MCF 10A (cell line): ENCODE measurements around the gene NUCKS1. TPM values are rescaled to one million over a fixed set of nuclear protein-coding genes. Genes with fewer than 3 reads are reported as not detected.
A peak's percentile ranks its signal among the peaks of the same experiment; 100 is the strongest.

Experiments used
- BruUV-seq: library from RNA; stranded (reverse); fragments of 400-500 nt; replicated peaks from 2 replicates; lab custom pipeline; 2021; lab: Mats Ljungman, UMichigan
- CTCF ChIA-PET: fragments of 300-600 bp; sonication (Branson Sonifier 250); formaldehyde crosslinking; extraction: SDS; loops from one replicate; lab custom pipeline; 2021; ENCODE audit warnings: antibody characterized with exemption, inconsistent platforms; lab: Yijun Ruan, JAX
- POLR2A ChIA-PET: fragments of 300-600, 350-650 bp; sonication (Branson Sonifier 250); formaldehyde crosslinking; extraction: SDS; loops from one replicate; lab custom pipeline; 2020; ENCODE audit warnings: antibody characterized with exemption, inconsistent platforms; lab: Yijun Ruan, JAX
- DNase-seq: peaks from one replicate; pipeline ENCODE4 v3.0.0-alpha.2; 2018; ENCODE audit not compliant: unreplicated experiment
- H3K27ac Mint-ChIP-seq: one replicate; pipeline ENCODE4 v1.8.0; 2022; ENCODE audit warnings: mild to moderate bottlenecking, low read depth, mixed read lengths; ENCODE audit not compliant: unreplicated experiment
- H3K27me3 Mint-ChIP-seq: one replicate; pipeline ENCODE4 v1.8.0; 2022; ENCODE audit warnings: mixed read lengths; ENCODE audit not compliant: insufficient read depth, unreplicated experiment
- H3K36me3 Mint-ChIP-seq: one replicate; pipeline ENCODE4 v1.8.0; 2022; ENCODE audit warnings: mild to moderate bottlenecking, moderate library complexity, mixed read lengths; ENCODE audit not compliant: insufficient read depth, unreplicated experiment
- H3K4me1 Mint-ChIP-seq: one replicate; pipeline ENCODE4 v1.8.0; 2022; ENCODE audit warnings: mixed read lengths; ENCODE audit not compliant: insufficient read depth, unreplicated experiment
- H3K4me3 Mint-ChIP-seq: one replicate; pipeline ENCODE4 v1.8.0; 2022; ENCODE audit warnings: mild to moderate bottlenecking, moderate library complexity, mixed read lengths; ENCODE audit not compliant: unreplicated experiment
- H3K9me3 Mint-ChIP-seq: one replicate; pipeline ENCODE4 v1.8.0; 2022; ENCODE audit warnings: mixed read lengths; ENCODE audit not compliant: unreplicated experiment
- intact Hi-C: fragments of 100-400 bp; cut with micrococcal nuclease; formaldehyde crosslinking; loops from 2 replicates; pipeline ENCODE4 v1.14.1; 2022
- total RNA-seq: library from RNA; stranded (reverse); gene quantifications from 2 replicates; pipeline ENCODE4 v1.2.3, GENCODE V29; 2022
- TF ChIP-seq, protein P1 (sequence below): fragments of 200-600 bp; IDR thresholded peaks from one replicate; pipeline ENCODE4 v1.8.0; 2022; ENCODE audit warnings: antibody characterized with exemption, mild to moderate bottlenecking; ENCODE audit not compliant: unreplicated experiment

The NUCKS1 gene
- total RNA-seq, 1 experiment from 2014 or later, result 615 TPM

DNA sequence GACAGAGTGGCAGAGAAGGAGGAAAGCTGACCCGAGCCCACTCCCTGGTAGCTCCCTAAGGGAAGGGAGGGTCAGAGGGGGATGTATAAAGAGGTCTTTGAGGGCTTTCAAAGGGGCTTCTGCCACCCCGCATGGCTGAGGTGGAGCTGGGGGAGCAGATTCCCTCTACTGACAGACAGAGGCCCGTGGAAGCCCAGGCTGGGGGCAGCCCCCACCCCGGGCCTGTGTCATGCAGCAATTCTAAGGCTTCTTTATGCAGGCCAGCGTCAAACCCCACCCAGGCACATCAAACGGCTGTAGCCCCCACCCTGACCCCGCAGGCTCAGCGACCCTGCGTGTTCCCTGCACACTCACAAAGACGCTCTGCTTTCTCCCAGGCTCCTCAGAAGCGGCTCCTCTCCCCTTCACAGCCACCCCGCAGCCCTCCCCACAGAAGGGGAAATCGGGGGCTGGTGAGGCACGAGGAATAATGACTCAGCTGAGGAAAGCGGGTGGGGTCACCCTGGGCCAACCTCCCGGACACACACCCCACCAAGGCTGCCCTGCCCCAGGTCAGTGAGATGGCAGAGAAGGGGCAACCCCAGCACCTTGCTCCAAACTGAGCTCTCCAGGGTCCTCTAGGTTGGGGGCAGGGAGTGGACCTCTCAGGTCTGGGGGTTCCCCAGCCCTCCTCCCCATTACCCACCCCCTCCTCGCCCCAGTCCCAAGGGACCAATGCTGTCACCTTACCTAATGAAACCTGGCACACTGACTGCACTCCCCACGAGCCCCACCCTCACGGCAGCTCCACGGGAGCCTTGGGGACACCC, 80.4 kb downstream of the NUCKS1 start:
- Mint-ChIP-seq H3K36me3 (peaks cover 7% of the 10 kb centered on the region), H3K4me3 (no peak overlapping the region), H3K27ac (no peak overlapping the region), H3K9me3 (no peaks in the 10 kb centered on the region), H3K4me1 (peaks cover 22% of the 10 kb centered on the region), H3K27me3 (no peaks in the 10 kb centered on the region)
- DNase-seq, result no peak
- TF ChIP-seq, protein P1, sequence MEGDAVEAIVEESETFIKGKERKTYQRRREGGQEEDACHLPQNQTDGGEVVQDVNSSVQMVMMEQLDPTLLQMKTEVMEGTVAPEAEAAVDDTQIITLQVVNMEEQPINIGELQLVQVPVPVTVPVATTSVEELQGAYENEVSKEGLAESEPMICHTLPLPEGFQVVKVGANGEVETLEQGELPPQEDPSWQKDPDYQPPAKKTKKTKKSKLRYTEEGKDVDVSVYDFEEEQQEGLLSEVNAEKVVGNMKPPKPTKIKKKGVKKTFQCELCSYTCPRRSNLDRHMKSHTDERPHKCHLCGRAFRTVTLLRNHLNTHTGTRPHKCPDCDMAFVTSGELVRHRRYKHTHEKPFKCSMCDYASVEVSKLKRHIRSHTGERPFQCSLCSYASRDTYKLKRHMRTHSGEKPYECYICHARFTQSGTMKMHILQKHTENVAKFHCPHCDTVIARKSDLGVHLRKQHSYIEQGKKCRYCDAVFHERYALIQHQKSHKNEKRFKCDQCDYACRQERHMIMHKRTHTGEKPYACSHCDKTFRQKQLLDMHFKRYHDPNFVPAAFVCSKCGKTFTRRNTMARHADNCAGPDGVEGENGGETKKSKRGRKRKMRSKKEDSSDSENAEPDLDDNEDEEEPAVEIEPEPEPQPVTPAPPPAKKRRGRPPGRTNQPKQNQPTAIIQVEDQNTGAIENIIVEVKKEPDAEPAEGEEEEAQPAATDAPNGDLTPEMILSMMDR, result no peak
- no TSS peak for BruUV-seq
- ChIA-PET POLR2A (interaction anchor here (0.8 to 1.6 kb wide), 4 partner anchors 10 to 42 kb away, joined by 3 to 5 read pairs (median 4); no protein-coding TSS in a partner anchor), CTCF (interaction anchor here (0.5 to 8.2 kb wide), 8 partner anchors 9 to 707 kb away, joined by 3 to 149 read pairs (median 4); no protein-coding TSS in a partner anchor)
- intact Hi-C loops, result no loop called here

DNA sequence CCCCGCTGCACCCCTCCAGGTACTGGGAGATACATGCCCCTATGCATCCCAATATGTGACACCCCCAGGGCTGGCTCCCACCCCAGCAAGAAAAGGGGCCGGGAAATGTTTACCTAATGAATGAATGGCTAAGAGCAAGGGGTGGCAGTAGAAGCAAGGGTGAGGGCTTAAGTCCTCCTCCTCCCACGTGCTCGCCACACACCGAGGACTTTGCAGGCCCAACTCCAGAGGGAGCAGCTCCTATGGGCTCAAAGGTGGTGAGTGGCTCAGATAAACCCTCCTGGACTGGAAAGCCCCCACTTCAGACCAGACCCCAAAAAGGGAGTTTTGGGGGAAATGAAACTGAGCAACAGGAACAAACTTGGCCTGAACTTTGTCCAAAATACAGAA, 81.0 kb downstream of the NUCKS1 start:
- no peak overlapping the region for H3K27ac Mint-ChIP-seq
- H3K27me3 Mint-ChIP-seq, result no peaks in the 10 kb centered on the region
- TF ChIP-seq, protein P1, result no peak
- no peaks in the 10 kb centered on the region for H3K9me3 Mint-ChIP-seq
- H3K4me3 Mint-ChIP-seq, result no peak overlapping the region
- POLR2A ChIA-PET, result interaction anchor here (0.8 to 1.6 kb wide), 3 partner anchors 20 to 42 kb away, joined by 3 to 5 read pairs (median 4); no protein-coding TSS in a partner anchor
- peaks cover 7% of the 10 kb centered on the region for H3K36me3 Mint-ChIP-seq
- peaks cover 28% of the 10 kb centered on the region for H3K4me1 Mint-ChIP-seq
- intact Hi-C loops, result no loop called here
- CTCF ChIA-PET, result interaction anchor here (0.5 to 13.9 kb wide), 11 partner anchors 9 to 1513 kb away, joined by 3 to 592 read pairs (median 4); no protein-coding TSS in a partner anchor
- BruUV-seq, result no TSS peak
- no peak for DNase-seq

DNA sequence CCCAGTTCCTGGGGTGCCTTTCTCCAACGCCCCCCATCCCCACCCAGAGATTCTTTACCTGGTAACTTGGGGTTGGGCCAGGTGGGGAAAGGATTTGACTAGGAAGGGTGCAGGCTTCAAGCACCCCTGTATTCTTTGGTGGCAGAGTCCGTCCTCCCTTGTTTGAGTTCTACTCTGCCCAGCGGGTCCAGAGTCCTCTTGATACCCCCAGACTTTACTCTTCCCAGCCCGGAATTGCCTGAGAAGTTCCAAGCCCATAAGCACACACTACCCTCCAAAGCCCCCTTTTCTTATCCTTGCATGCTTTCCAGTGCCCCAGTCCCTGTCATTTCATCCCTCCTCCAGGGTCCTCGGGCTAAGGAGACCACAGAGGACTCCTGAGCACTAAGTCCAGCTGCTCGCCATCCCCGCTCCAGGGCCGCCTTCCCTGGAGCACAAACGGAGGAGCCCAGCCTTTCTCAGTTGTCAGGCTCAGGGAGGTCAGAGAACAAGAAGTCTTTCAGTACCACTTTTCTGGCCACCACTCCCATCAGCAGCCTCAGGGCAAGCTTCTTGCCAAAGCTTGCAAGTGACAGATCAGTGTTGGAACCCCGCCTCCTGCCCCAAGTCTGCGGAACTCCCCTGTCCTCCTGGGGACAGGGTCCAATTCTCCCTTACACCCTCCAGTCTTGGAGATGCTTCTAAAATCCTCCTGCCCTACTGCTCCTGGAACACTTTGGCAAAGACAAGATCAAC, 81.9 kb downstream of the NUCKS1 start:
- POLR2A ChIA-PET, result interaction anchor here (0.8 to 1.8 kb wide), 4 partner anchors 10 to 43 kb away, joined by 3 to 5 read pairs (median 4); no protein-coding TSS in a partner anchor

More for the DNA sequence above, 81.9 kb downstream of the NUCKS1 start:
- DNase-seq, result no peak
- no TSS peak for BruUV-seq
- no peak overlapping the region for H3K4me3 Mint-ChIP-seq
- CTCF ChIA-PET, result interaction anchor here (0.6 to 13.9 kb wide), 12 partner anchors 10 to 1514 kb away, joined by 3 to 592 read pairs (median 4); no protein-coding TSS in a partner anchor
- H3K9me3 Mint-ChIP-seq, result no peaks in the 10 kb centered on the region
- H3K36me3 Mint-ChIP-seq, result peaks cover 7% of the 10 kb centered on the region
- H3K27ac Mint-ChIP-seq, result peak overlapping the region; percentile 36
- TF ChIP-seq, protein P1, result no peak
- intact Hi-C loops, result no loop called here
- H3K27me3 Mint-ChIP-seq, result no peaks in the 10 kb centered on the region
- H3K4me1 Mint-ChIP-seq, result peaks cover 28% of the 10 kb centered on the region
